H1 (cell line): ENCODE measurements around the gene GCNA. TPM values are rescaled to one million over a fixed set of nuclear protein-coding genes. Genes with fewer than 3 reads are reported as not detected.

Experiments used
- CTCF ChIA-PET: fragments of 300-600 bp; sonication (Branson Sonifier 250); formaldehyde crosslinking; loops from one replicate; lab custom pipeline; 2021; ENCODE audit not compliant: partially characterized antibody; lab: Charles Lee
- POLR2A ChIA-PET: fragments of 300-600 bp; sonication (Branson Sonifier 250); formaldehyde crosslinking; loops from one replicate; lab custom pipeline; 2021; ENCODE audit warnings: inconsistent platforms; ENCODE audit not compliant: partially characterized antibody; lab: Charles Lee
- DNase-seq, 2 experiments: peaks; one replicate each; pipeline versions ENCODE4 v3.0.0 to v3.0.0-alpha.2; 2010 to 2022; ENCODE audit warnings: low spot score in 2 of 2, low read depth in 1 of 2, mixed read lengths in 1 of 2
- FAIRE-seq: peaks from 2 replicates; lab custom pipeline; 2011; peaks lifted over from hg19 to GRCh38; lab: Jason Lieb, UNC
- H2AFZ ChIP-seq: 2 replicates; pipeline ENCODE4 v1.8.1; 2012; ENCODE audit warnings: low read length, inconsistent platforms
- H2AK5ac ChIP-seq: 2 replicates; pipeline ENCODE4 v1.6.1; 2013; ENCODE audit warnings: low read depth, low read length
- H2BK120ac ChIP-seq: replicated peaks from 2 replicates; pipeline ENCODE3; 2013; ENCODE audit warnings: low read depth, low read length, inconsistent platforms
- H2BK12ac ChIP-seq: 2 replicates; pipeline ENCODE4 v1.6.1; 2013; ENCODE audit warnings: low read depth, low read length
- H2BK15ac ChIP-seq: 2 replicates; pipeline ENCODE4 v1.6.1; 2013; ENCODE audit warnings: low read length
- H2BK20ac ChIP-seq: 2 replicates; pipeline ENCODE4 v1.6.1; 2013; ENCODE audit warnings: low read length
- H2BK5ac ChIP-seq: 2 replicates; pipeline ENCODE4 v1.6.1; 2013; ENCODE audit warnings: low read depth, low read length
- H3K14ac ChIP-seq: 2 replicates; pipeline ENCODE4 v1.6.1; 2013; ENCODE audit warnings: inconsistent platforms; ENCODE audit not compliant: insufficient read length
- H3K18ac ChIP-seq: 2 replicates; pipeline ENCODE4 v1.6.1; 2013; ENCODE audit warnings: low read length; ENCODE audit errors: extremely low read depth
- H3K23ac ChIP-seq: 2 replicates; pipeline ENCODE4 v1.6.1; 2013; ENCODE audit warnings: inconsistent platforms; ENCODE audit not compliant: insufficient read length
- H3K23me2 ChIP-seq: 2 replicates; pipeline ENCODE4 v1.6.1; 2013; ENCODE audit warnings: low read depth, low read length
- H3K27ac ChIP-seq: 2 replicates; pipeline ENCODE4 v1.6.1; 2011; ENCODE audit warnings: low read depth, low read length, inconsistent platforms
- H3K27me3 ChIP-seq, 4 experiments: replicated peaks in 1 of 4; 1 replicate in 1 of 4; 2 replicates in 3 of 4; pipeline versions ENCODE4 v1.6.1 to v1.8.1; 2011 to 2013; ENCODE audit warnings: low read length in 3 of 4, mild to moderate bottlenecking in 3 of 4, inconsistent platforms in 2 of 4, mixed read lengths in 2 of 4, moderate library complexity in 1 of 4; ENCODE audit not compliant: control insufficient read depth in 3 of 4, insufficient read depth in 3 of 4; ENCODE audit errors: extremely low read depth in 1 of 4
- H3K36me3 ChIP-seq, 4 experiments: 2 replicates each; pipeline versions ENCODE4 v1.6.1 to v1.8.1; 2011 to 2013; ENCODE audit warnings: mild to moderate bottlenecking in 4 of 4, low read length in 3 of 4, moderate library complexity in 2 of 4, control low read depth in 1 of 4, inconsistent platforms in 1 of 4; ENCODE audit not compliant: insufficient read depth in 4 of 4, control insufficient read depth in 2 of 4
- H3K4ac ChIP-seq: replicated peaks from 2 replicates; pipeline ENCODE3; 2013; ENCODE audit warnings: low read length, low read depth, mixed read lengths, inconsistent platforms; ENCODE audit not compliant: insufficient read length
- H3K4me1 ChIP-seq, 4 experiments: replicated peaks in 1 of 4; 1 replicate in 1 of 4; 2 replicates in 3 of 4; pipeline versions ENCODE4 v1.6.1 to v1.8.1; 2011 to 2013; ENCODE audit warnings: low read length in 3 of 4, inconsistent platforms in 2 of 4, mixed read lengths in 1 of 4; ENCODE audit not compliant: insufficient read depth in 4 of 4, control insufficient read depth in 3 of 4
- H3K4me2 ChIP-seq, 2 experiments: 2 replicates each; pipeline versions ENCODE4 v1.6.1 to v1.8.1; 2011 to 2013; ENCODE audit warnings: low read depth in 2 of 2, low read length in 2 of 2, control low read depth in 1 of 2, inconsistent platforms in 1 of 2, mild to moderate bottlenecking in 1 of 2; ENCODE audit not compliant: insufficient read depth in 1 of 2
- H3K4me3 ChIP-seq, 4 experiments: fragments of 200-600, 300-600 bp in 1 of 4; sonication (generic), shearing (Covaris generic), sonication (Bioruptor Twin) in 1 of 4; 2 replicates each; pipeline versions ENCODE4 v1.5.1 to v1.8.1; 2011 to 2016; ENCODE audit warnings: low read length in 4 of 4, low read depth in 3 of 4, control low read depth in 2 of 4, inconsistent platforms in 2 of 4, mild to moderate bottlenecking in 2 of 4, mixed read lengths in 1 of 4, moderate library complexity in 1 of 4; ENCODE audit not compliant: insufficient read depth in 2 of 4; ENCODE audit errors: extremely low read depth in 1 of 4
- H3K56ac ChIP-seq: replicated peaks from 2 replicates; pipeline ENCODE3; 2013; ENCODE audit warnings: low read depth, mild to moderate bottlenecking, mixed read lengths, low read length, inconsistent platforms; ENCODE audit not compliant: insufficient read length
- H3K79me1 ChIP-seq: 2 replicates; pipeline ENCODE4 v1.6.1; 2013; ENCODE audit warnings: low read depth, low read length, control low read depth
- H3K79me2 ChIP-seq, 2 experiments: 2 replicates each; pipeline versions ENCODE4 v1.6.1 to v1.8.1; 2012 to 2013; ENCODE audit warnings: low read length in 2 of 2, mild to moderate bottlenecking in 2 of 2, inconsistent platforms in 1 of 2; ENCODE audit not compliant: insufficient read depth in 2 of 2, control insufficient read depth in 1 of 2
- H3K9ac ChIP-seq, 4 experiments: replicated peaks in 1 of 4; 1 replicate in 1 of 4; 2 replicates in 3 of 4; pipeline versions ENCODE4 v1.6.1 to v1.8.1; 2011 to 2013; ENCODE audit warnings: low read depth in 3 of 4, low read length in 3 of 4, control low read depth in 2 of 4, mild to moderate bottlenecking in 2 of 4, moderate library complexity in 2 of 4, inconsistent platforms in 1 of 4; ENCODE audit errors: extremely low read depth in 1 of 4
- H3K9me3 ChIP-seq, 2 experiments: 2 replicates each; pipeline versions ENCODE4 v1.6.1 to v1.8.1; 2012 to 2013; ENCODE audit warnings: mild to moderate bottlenecking in 2 of 2, moderate library complexity in 2 of 2, control low read depth in 1 of 2, inconsistent platforms in 1 of 2, low read depth in 1 of 2, low read length in 1 of 2, mixed read lengths in 1 of 2; ENCODE audit not compliant: insufficient read depth in 2 of 2
- H4K20me1 ChIP-seq, 2 experiments: replicated peaks in 1 of 2; 2 replicates each; pipeline versions ENCODE3 to v1.8.1; 2011 to 2013; ENCODE audit warnings: inconsistent platforms in 2 of 2, low read length in 2 of 2, mild to moderate bottlenecking in 1 of 2; ENCODE audit not compliant: insufficient read depth in 2 of 2, control insufficient read depth in 1 of 2
- H4K5ac ChIP-seq: 2 replicates; pipeline ENCODE4 v1.6.1; 2013; ENCODE audit warnings: low read length, low read depth, mixed read lengths, inconsistent platforms; ENCODE audit not compliant: insufficient read length
- H4K8ac ChIP-seq: 2 replicates; pipeline ENCODE4 v1.8.0; 2013; ENCODE audit warnings: mild to moderate bottlenecking, moderate library complexity, low read length, inconsistent platforms; ENCODE audit not compliant: insufficient read depth; ENCODE audit errors: extremely low read depth
- H4K91ac ChIP-seq: replicated peaks from 2 replicates; pipeline ENCODE3; 2013; ENCODE audit warnings: low read length, mixed read lengths, inconsistent platforms; ENCODE audit not compliant: insufficient read length
- EP300 ChIP-seq, 2 experiments: IDR thresholded peaks; 1 replicate in 1 of 2; 2 replicates in 1 of 2; pipeline ENCODE4 v1.6.1; 2011 to 2012; ENCODE audit warnings: low read depth in 2 of 2, low read length in 2 of 2, mild to moderate bottlenecking in 2 of 2, borderline replicate concordance in 1 of 2, inconsistent platforms in 1 of 2, moderate library complexity in 1 of 2
- JUN ChIP-seq: IDR thresholded peaks from 2 replicates; pipeline ENCODE4 v1.6.1; 2011; ENCODE audit warnings: low read depth, mild to moderate bottlenecking, improper control_type of control experiment, low read length
- POLR2AphosphoS5 ChIP-seq: IDR thresholded peaks from 2 replicates; pipeline ENCODE4 v1.6.1; 2011; ENCODE audit warnings: low read depth, low read length
- SP4 ChIP-seq: IDR thresholded peaks from 2 replicates; pipeline ENCODE4 v1.6.1; 2012; ENCODE audit warnings: low read length, inconsistent platforms
- TAF1 ChIP-seq: IDR thresholded peaks from 2 replicates; pipeline ENCODE4 v1.6.1; 2011; ENCODE audit warnings: mild to moderate bottlenecking, low read depth, low read length
- WGBS, 2 experiments: shearing (Covaris generic) in 1 of 2; methylation state at CpG; one replicate each; pipeline versions ENCODE4 v1.1.6 to v1.1.7; 2013 to 2015; ENCODE audit warnings: low lambda C conversion rate in 2 of 2, mixed read lengths in 2 of 2, inconsistent platforms in 1 of 2, low coverage in 1 of 2, missing lambda C conversion rate in 1 of 2; ENCODE audit not compliant: insufficient replicate concordance in 2 of 2, insufficient coverage in 1 of 2, insufficient read length in 1 of 2; ENCODE audit errors: extremely low coverage in 1 of 2, missing lambda C conversion rate in 1 of 2; 5-methylcytosine and 5-hydroxymethylcytosine counted together
- polyA plus RNA-seq, 7 experiments: library from polyadenylated mRNA; depleted of rRNA in 3 of 7; stranded (reverse) in 5 of 7; unstranded in 2 of 7; fragments of >200 nt in 5 of 7; fragments of 200-250 nt in 2 of 7; gene quantifications; 1 replicate in 5 of 7; 2 replicates in 1 of 7; 4 replicates in 1 of 7; pipeline versions ENCODE4 v1.2.1 to v1.2.3, GENCODE V29; 2011 to 2013; ENCODE audit warnings: missing spikeins in 2 of 7, mixed read lengths in 2 of 7
- total RNA-seq: library from RNA; stranded (reverse); fragmentation: NEBNext Ultra II Directional; extraction: Animal tissue kit (Norgen Biotek cat#: 25700); gene quantifications from 2 replicates; pipeline ENCODE4 v1.2.1, GENCODE V29; 2021

The GCNA gene
- total and polyA plus RNA-seq, 2 of the 8 experiments (the other 6 are each of a cell fraction or from before 2014, with no cell fraction given): 0.41 to 0.95 TPM

GRCh38 chrX:71625471-71625870, 47.2 kb downstream of the GCNA start:
- Histone ChIP-seq H3K14ac (no peak overlapping the region), H2AK5ac (no peak overlapping the region), H3K23me2 (no peaks in the 10 kb centered on the region), H2BK120ac (no peak overlapping the region), H3K4me1 (peaks cover 0 to 3% (median 0%) of the 10 kb centered on the region in 4 experiments; a peak in 1 of 7 replicates), H2BK20ac (no peak overlapping the region), H3K27me3 (no peaks in the 10 kb centered on the region), H4K8ac (no peak overlapping the region), H3K56ac (no peak overlapping the region), H3K18ac (no peak overlapping the region), H2BK12ac (no peak overlapping the region), H3K36me3 (no peaks in the 10 kb centered on the region), H2BK15ac (no peak overlapping the region), H3K4me3 (no peak overlapping the region), H3K4me2 (no peak overlapping the region), H3K79me2 (no peaks in the 10 kb centered on the region), H3K27ac (no peak overlapping the region), H4K20me1 (no peaks in the 10 kb centered on the region), H3K9ac (no peak overlapping the region), H2AFZ (no peak overlapping the region), H2BK5ac (no peak overlapping the region), H4K91ac (no peak overlapping the region), H3K9me3 (no peaks in the 10 kb centered on the region), H3K79me1 (no peaks in the 10 kb centered on the region), H3K4ac (no peak overlapping the region), H3K23ac (no peak overlapping the region), H4K5ac (no peak overlapping the region)
- no peak for DNase-seq
- CTCF ChIA-PET: no interaction called here
- TF ChIP-seq SP4 (no peak), EP300 (IDR thresholded peaks at IDR 0.05; ENCODE audit: borderline replicate concordance in 1 of 2, low read depth in 2 of 2, low read length in 2 of 2) (no peak), JUN (no peak), TAF1 (no peak), POLR2AphosphoS5 (no peak)
- WGBS, 2 experiments: 87% methylated on average over 5 of the region's 5 CpGs; no CpG with 5 or more reads in 1 of the 2 experiments
- no peak for FAIRE-seq
- POLR2A ChIA-PET: interaction anchor here (0.8 kb wide), 1 partner anchor 15 kb away, joined by 3 read pairs; no protein-coding TSS in a partner anchor
